Panc1 (cell line): Measurements from ENCODE around the gene RARA. TPM values are rescaled to one million over a fixed set of nuclear protein-coding genes. Genes with fewer than 3 reads are reported as not detected.
A peak's percentile ranks its signal among the peaks of the same experiment; 100 is the strongest.

ENCODE experiments used
- ATAC-seq: fragments of 200-7000 bp; cut with Tn5 transposase; 2 replicates; pipeline ENCODE4 v1.9.1; 2020; ENCODE audit warnings: mild to moderate bottlenecking, moderate library complexity
- BruUV-seq: library from RNA; stranded (reverse); fragments of 400-500 nt; replicated peaks from 2 replicates; lab custom pipeline; 2021; lab: Mats Ljungman, UMichigan
- CTCF ChIA-PET: fragments of 300-600 bp; sonication (Branson Sonifier 250); formaldehyde crosslinking; loops from one replicate; lab custom pipeline; 2022; ENCODE audit warnings: antibody characterized with exemption; lab: Charles Lee
- POLR2A ChIA-PET: fragments of 300-600 bp; sonication (Branson Sonifier 250); formaldehyde crosslinking; loops from one replicate; lab custom pipeline; 2022; ENCODE audit warnings: antibody characterized with exemption; lab: Charles Lee
- DNase-seq: peaks from one replicate; pipeline ENCODE4 v3.0.0-alpha.2; 2010; ENCODE audit warnings: low read depth, low spot score
- H3K27ac ChIP-seq: 2 replicates; pipeline ENCODE4 v1.5.1; 2011; ENCODE audit warnings: mild to moderate bottlenecking, low read length, inconsistent platforms
- H3K27me3 ChIP-seq: fragments of 200-500 bp; sonication (Bioruptor generic); 2 replicates; pipeline ENCODE4 v1.6.0; 2014; ENCODE audit warnings: low read length, inconsistent platforms; ENCODE audit not compliant: control insufficient read depth, insufficient read depth
- H3K36me3 ChIP-seq: fragments of 200-500 bp; sonication (Bioruptor generic); 2 replicates; pipeline ENCODE4 v1.5.1; 2014; ENCODE audit warnings: inconsistent platforms, mild to moderate bottlenecking, low read length, moderate library complexity; ENCODE audit not compliant: control insufficient read depth, insufficient read depth
- H3K4me1 ChIP-seq: 2 replicates; pipeline ENCODE4 v1.5.1; 2011; ENCODE audit warnings: inconsistent platforms, mild to moderate bottlenecking, low read length, moderate library complexity; ENCODE audit not compliant: control insufficient read depth, insufficient read depth
- H3K4me3 ChIP-seq, 2 experiments: 2 replicates each; pipeline ENCODE4 v1.5.1; 2011 to 2012; ENCODE audit warnings: low read depth in 2 of 2, low read length in 2 of 2, mild to moderate bottlenecking in 2 of 2, inconsistent platforms in 1 of 2, moderate library complexity in 1 of 2
- H3K9me3 ChIP-seq: fragments of 200-500 bp; sonication (Bioruptor generic); 2 replicates; pipeline ENCODE4 v1.5.1; 2014; ENCODE audit warnings: low read depth, mild to moderate bottlenecking, inconsistent platforms, low read length, moderate library complexity; ENCODE audit not compliant: control insufficient read depth, insufficient read depth
- CTCF ChIP-seq: fragments of 450-650 bp; IDR thresholded peaks from 2 replicates; pipeline ENCODE4 v1.5.1; 2017; ENCODE audit warnings: mild to moderate bottlenecking
- POLR2AphosphoS5 ChIP-seq: IDR thresholded peaks from 2 replicates; pipeline ENCODE4 v1.6.1; 2012; ENCODE audit warnings: mild to moderate bottlenecking, low read depth, low read length, moderate library complexity
- REST ChIP-seq, 2 experiments: IDR thresholded peaks; 2 replicates each; pipeline ENCODE4 v1.6.1; 2011 to 2012; ENCODE audit warnings: low read depth in 2 of 2, control low read depth in 1 of 2, low read length in 1 of 2, mild to moderate bottlenecking in 1 of 2, moderate library complexity in 1 of 2; ENCODE audit not compliant: insufficient read depth in 1 of 2
- SIN3A ChIP-seq: IDR thresholded peaks from 2 replicates; pipeline ENCODE4 v1.6.1; 2012; ENCODE audit warnings: low read depth, mild to moderate bottlenecking, low read length, moderate library complexity, borderline replicate concordance; ENCODE audit not compliant: insufficient read depth
- TCF7L2 ChIP-seq: IDR thresholded peaks from 2 replicates; pipeline ENCODE4 v1.6.1; 2011; ENCODE audit warnings: mild to moderate bottlenecking, low read depth, low read length, inconsistent platforms
- in situ Hi-C: cut with HindIII; loops from 2 replicates; pipeline ENCODE4 v1.10.0; 2016; ENCODE audit warnings: low sequenced_read_pairs, low pct_unique_long_range_greater_than_20kb
- intact Hi-C: fragments of 100-400 bp; cut with micrococcal nuclease; formaldehyde crosslinking; loops from one replicate; pipeline ENCODE4 v1.10.0; 2022; ENCODE audit not compliant: unreplicated experiment
- total RNA-seq: library from RNA; stranded (reverse); gene quantifications from one replicate; pipeline ENCODE4 v1.2.1, GENCODE V29; 2021; ENCODE audit not compliant: unreplicated experiment

Gene RARA
- total RNA-seq, 1 experiment from 2014 or later, result 55.6 TPM

- ATAC-seq (no peak), DNase-seq (no peak)
- Histone ChIP-seq H3K36me3 (0 out of 2 replicates have a peak, but pooled peaks cover 2% of the 10 kb centered on the region), H3K9me3 (no peaks in the 10 kb centered on the region), H3K4me3 (peak overlapping the region; percentile 59 to 75), H3K27ac (peak overlapping the region; percentile 80), H3K27me3 (no peaks in the 10 kb centered on the region), H3K4me1 (peaks cover 81% of the 10 kb centered on the region)
- POLR2A ChIA-PET, result interaction anchor here (0.6 kb wide), 2 partner anchors 55 to 144 kb away, joined by 3 read pairs; no protein-coding TSS in a partner anchor
- no peak for TF ChIP-seq SIN3A
- no peak for TF ChIP-seq REST (IDR thresholded peaks at IDR 0.05; ENCODE audit: insufficient read depth in 1 of 2, low read depth in 2 of 2, low read length in 1 of 2)
- TF ChIP-seq POLR2AphosphoS5, result no peak
- no peak for TF ChIP-seq TCF7L2
- TF ChIP-seq CTCF, result no peak
- no TSS peak for BruUV-seq
- in situ Hi-C loops (no loop called here), intact Hi-C loops (no loop called here)
- CTCF ChIA-PET, result no interaction called here
Observed at GRCh38 chr17:40343219-40344119, 34.5 kb downstream of the RARA start.

- H3K27me3 ChIP-seq, result no peaks in the 10 kb centered on the region
- in situ Hi-C loops (no loop called here), intact Hi-C loops (no loop called here)
- peak overlapping the region; percentile 80 for H3K27ac ChIP-seq
- H3K4me1 ChIP-seq, result peaks cover 84% of the 10 kb centered on the region
- TF ChIP-seq CTCF, result no peak
- no peak for TF ChIP-seq SIN3A
- no peak for TF ChIP-seq TCF7L2
- TF ChIP-seq POLR2AphosphoS5, result no peak
- TF ChIP-seq REST (IDR thresholded peaks at IDR 0.05; ENCODE audit: insufficient read depth in 1 of 2, low read depth in 2 of 2, low read length in 1 of 2), result no peak
- ATAC-seq (peak; percentile 1), DNase-seq (no peak)
- ChIA-PET POLR2A (no interaction called here), CTCF (no interaction called here)
- BruUV-seq, result TSS peak; percentile 11
- H3K4me3 ChIP-seq, result peak overlapping the region; percentile 42 to 75
- 0 out of 2 replicates have a peak, but pooled peaks cover 5% of the 10 kb centered on the region for H3K36me3 ChIP-seq
- H3K9me3 ChIP-seq, result no peaks in the 10 kb centered on the region
Observed at GRCh38 chr17:40344421-40345160, 35.6 kb downstream of the RARA start.
